DOHH2 (cell line): ENCODE measurements around the gene WBP2.

ENCODE experiments used
- EZH2phosphoT487 ChIP-seq: fragments of 200-600 bp; sonication (generic); IDR thresholded peaks from 2 replicates; pipeline ENCODE4 v1.6.1; 2017; ENCODE audit warnings: borderline replicate concordance, mild to moderate bottlenecking, antibody characterized with exemption, low read length, moderate library complexity, mixed read lengths
- TF ChIP-seq, protein P1 (sequence below): fragments of 200-600 bp; sonication (generic); IDR thresholded peaks from one replicate; pipeline ENCODE4 v1.5.1; 2014; ENCODE audit warnings: antibody characterized with exemption, mild to moderate bottlenecking, low read depth, low read length; ENCODE audit not compliant: poor library complexity, severe bottlenecking

DNA sequence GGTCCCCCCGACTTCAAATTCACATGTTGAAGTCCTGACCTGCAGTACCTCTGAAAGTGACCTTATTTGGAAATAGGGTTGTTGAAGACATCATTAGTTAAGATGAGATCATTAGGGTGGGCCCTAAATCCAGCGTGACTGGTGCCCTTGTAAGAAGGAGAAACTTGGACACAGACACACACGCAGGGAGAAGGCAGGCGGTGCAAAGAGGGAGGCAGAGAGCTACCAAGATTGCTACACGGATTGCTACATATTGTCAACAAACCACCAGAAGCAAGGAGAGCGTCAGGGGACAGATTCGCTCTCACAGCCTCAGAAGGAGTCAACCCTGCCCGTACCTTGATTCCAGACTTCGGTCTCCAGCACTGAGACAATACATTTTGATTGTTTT, 6.8 kb upstream of the WBP2 start:
- TF ChIP-seq, protein P1, sequence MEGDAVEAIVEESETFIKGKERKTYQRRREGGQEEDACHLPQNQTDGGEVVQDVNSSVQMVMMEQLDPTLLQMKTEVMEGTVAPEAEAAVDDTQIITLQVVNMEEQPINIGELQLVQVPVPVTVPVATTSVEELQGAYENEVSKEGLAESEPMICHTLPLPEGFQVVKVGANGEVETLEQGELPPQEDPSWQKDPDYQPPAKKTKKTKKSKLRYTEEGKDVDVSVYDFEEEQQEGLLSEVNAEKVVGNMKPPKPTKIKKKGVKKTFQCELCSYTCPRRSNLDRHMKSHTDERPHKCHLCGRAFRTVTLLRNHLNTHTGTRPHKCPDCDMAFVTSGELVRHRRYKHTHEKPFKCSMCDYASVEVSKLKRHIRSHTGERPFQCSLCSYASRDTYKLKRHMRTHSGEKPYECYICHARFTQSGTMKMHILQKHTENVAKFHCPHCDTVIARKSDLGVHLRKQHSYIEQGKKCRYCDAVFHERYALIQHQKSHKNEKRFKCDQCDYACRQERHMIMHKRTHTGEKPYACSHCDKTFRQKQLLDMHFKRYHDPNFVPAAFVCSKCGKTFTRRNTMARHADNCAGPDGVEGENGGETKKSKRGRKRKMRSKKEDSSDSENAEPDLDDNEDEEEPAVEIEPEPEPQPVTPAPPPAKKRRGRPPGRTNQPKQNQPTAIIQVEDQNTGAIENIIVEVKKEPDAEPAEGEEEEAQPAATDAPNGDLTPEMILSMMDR: no peak
- TF ChIP-seq EZH2phosphoT487: no peak
